HepG2 (cell line): ENCODE results near the gene PRRT1.

Experiments
- BHLHE40 ChIP-seq: IDR thresholded peaks from 2 replicates; pipeline ENCODE4 v1.6.1; 2011; ENCODE audit warnings: low read length, improper control_type of control experiment
- CHCHD3 ChIP-seq: sonication (generic); formaldehyde crosslinking; IDR thresholded peaks from 2 replicates; pipeline ENCODE4 v1.8.0; 2022; ENCODE audit warnings: mild to moderate bottlenecking, missing genetic modification reagents, moderate library complexity
- ELF1 ChIP-seq: sonication (generic); formaldehyde crosslinking; IDR thresholded peaks from 2 replicates; pipeline ENCODE4 v1.4.0; 2020; ENCODE audit warnings: missing genetic modification reagents
- EP300 ChIP-seq, 3 experiments: sonication (generic) in 1 of 3; formaldehyde crosslinking in 1 of 3; IDR thresholded peaks; 2 replicates each; pipeline versions ENCODE4 v1.5.1 to v1.6.1; 2011 to 2020; ENCODE audit warnings: low read depth in 2 of 3, low read length in 2 of 3, borderline replicate concordance in 1 of 3, improper control_type of control experiment in 1 of 3, mild to moderate bottlenecking in 1 of 3, missing genetic modification reagents in 1 of 3, moderate library complexity in 1 of 3
- FOXP4 ChIP-seq: sonication (generic); formaldehyde crosslinking; IDR thresholded peaks from 2 replicates; pipeline ENCODE4 v1.4.0; 2020; ENCODE audit warnings: missing genetic modification reagents
- HCFC1 ChIP-seq: fragments of 150-350 bp; IDR thresholded peaks from 2 replicates; pipeline ENCODE4 v1.6.1; 2014; ENCODE audit warnings: low read depth, low read length
- HOXA7 ChIP-seq: sonication (generic); formaldehyde crosslinking; IDR thresholded peaks from 2 replicates; pipeline ENCODE4 v1.8.1; 2022; ENCODE audit warnings: mild to moderate bottlenecking, missing genetic modification reagents, moderate library complexity
- MXI1 ChIP-seq: IDR thresholded peaks from 3 replicates; pipeline ENCODE4 v1.6.1; 2012; ENCODE audit warnings: low read depth, low read length, inconsistent platforms, borderline replicate concordance
- NR2C2 ChIP-seq: sonication (generic); formaldehyde crosslinking; IDR thresholded peaks from 2 replicates; pipeline ENCODE4 v1.4.0; 2020; ENCODE audit warnings: missing genetic modification reagents, mild to moderate bottlenecking, moderate library complexity, borderline replicate concordance
- RORA ChIP-seq: sonication (generic); formaldehyde crosslinking; IDR thresholded peaks from 2 replicates; pipeline ENCODE4 v1.5.0; 2020; ENCODE audit warnings: mild to moderate bottlenecking, missing genetic modification reagents, moderate library complexity
- TRIM24 ChIP-seq: sonication (generic); formaldehyde crosslinking; IDR thresholded peaks from 2 replicates; pipeline ENCODE4 v1.8.0; 2022; ENCODE audit warnings: mild to moderate bottlenecking, missing genetic modification reagents
- ZNF121 ChIP-seq: sonication (generic); formaldehyde crosslinking; IDR thresholded peaks from 2 replicates; pipeline ENCODE4 v1.5.0; 2020; ENCODE audit warnings: mild to moderate bottlenecking, missing genetic modification reagents
- ZNF773 ChIP-seq: sonication (generic); formaldehyde crosslinking; IDR thresholded peaks from 2 replicates; pipeline ENCODE4 v1.4.0; 2020; ENCODE audit warnings: missing genetic modification reagents, borderline replicate concordance
- TF ChIP-seq, protein P1 (sequence below): sonication (generic); formaldehyde crosslinking; conservative IDR thresholded peaks from 2 replicates; pipeline ENCODE4 v1.8.0; 2022; ENCODE audit warnings: low read depth, missing genetic modification reagents

- TF ChIP-seq BHLHE40 (no peak), ZNF773 (CRISPR knock-in tag) (no peak), EP300 (IDR thresholded peaks at IDR 0.05; ENCODE audit: low read depth in 2 of 2, low read length in 2 of 2) (no peak), EP300 (CRISPR knock-in tag; IDR thresholded peaks at IDR 0.05; ENCODE audit: borderline replicate concordance) (no peak), NR2C2 (CRISPR knock-in tag) (no peak), HCFC1 (no peak), RORA (CRISPR knock-in tag) (no peak), MXI1 (no peak), ZNF121 (CRISPR knock-in tag) (no peak), ELF1 (CRISPR knock-in tag) (no peak), CHCHD3 (CRISPR knock-in tag) (no peak), TRIM24 (CRISPR knock-in tag) (no peak), HOXA7 (CRISPR knock-in tag) (no peak), FOXP4 (CRISPR knock-in tag) (no peak)
- TF ChIP-seq, protein P1, sequence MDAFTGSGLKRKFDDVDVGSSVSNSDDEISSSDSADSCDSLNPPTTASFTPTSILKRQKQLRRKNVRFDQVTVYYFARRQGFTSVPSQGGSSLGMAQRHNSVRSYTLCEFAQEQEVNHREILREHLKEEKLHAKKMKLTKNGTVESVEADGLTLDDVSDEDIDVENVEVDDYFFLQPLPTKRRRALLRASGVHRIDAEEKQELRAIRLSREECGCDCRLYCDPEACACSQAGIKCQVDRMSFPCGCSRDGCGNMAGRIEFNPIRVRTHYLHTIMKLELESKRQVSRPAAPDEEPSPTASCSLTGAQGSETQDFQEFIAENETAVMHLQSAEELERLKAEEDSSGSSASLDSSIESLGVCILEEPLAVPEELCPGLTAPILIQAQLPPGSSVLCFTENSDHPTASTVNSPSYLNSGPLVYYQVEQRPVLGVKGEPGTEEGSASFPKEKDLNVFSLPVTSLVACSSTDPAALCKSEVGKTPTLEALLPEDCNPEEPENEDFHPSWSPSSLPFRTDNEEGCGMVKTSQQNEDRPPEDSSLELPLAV (CRISPR knock-in tag): no peak
Observed at GRCh38 chr6:32176476-32177182, 24.9 kb upstream of the PRRT1 start.
